Measurements from ENCODE around the gene MAP1S. TPM values are rescaled to one million over a fixed set of nuclear protein-coding genes. Genes with fewer than 3 reads are reported as not detected.
A peak's percentile ranks its signal among the peaks of the same experiment; 100 is the strongest.

The MAP1S gene
- polyA plus RNA-seq, 1 donor from 2014 or later, result 5.8 TPM

DNA sequence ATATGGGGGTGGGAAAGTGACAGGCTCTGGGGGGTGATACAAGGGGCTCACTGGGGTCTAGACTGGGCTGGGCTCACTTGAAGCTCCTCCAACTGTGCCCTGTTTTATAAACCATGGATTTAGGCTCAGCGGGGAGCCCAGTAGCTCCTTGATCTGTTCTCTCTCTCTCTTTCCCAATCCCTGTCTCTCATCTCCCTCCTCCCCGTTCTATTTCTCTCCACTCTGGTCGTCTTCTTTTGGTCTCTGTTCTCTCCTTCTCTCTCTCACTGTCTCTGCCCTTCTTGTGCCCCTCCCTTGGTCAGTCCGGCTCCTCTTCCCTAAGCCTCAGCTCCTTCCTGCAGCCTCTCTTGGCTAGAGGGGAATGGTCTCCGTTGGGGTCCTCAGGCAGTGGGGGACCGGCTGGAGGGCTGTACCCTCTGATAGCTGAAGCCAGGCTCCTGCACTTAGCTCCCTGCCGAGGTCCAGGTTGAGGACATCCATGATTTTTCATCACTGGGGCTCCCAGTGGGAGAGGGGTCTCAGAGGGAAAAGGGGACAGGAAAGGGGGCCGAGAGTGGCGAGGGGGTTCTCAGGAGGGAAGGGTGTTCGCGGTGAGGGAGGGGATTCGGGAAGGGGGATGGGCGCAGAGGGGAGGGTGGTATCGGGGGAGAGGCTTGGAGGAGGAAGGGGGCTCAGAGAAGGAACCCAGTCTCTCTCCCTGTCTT lies 39.6 kb upstream of the MAP1S start:
- H3K79me2 ChIP-seq (replicated peaks; ENCODE audit: insufficient read depth, low read length), result no peaks in the 10 kb centered on the region
- TF ChIP-seq EZH2 (IDR thresholded peaks at IDR 0.05; ENCODE audit: borderline replicate concordance, insufficient read depth, low read length, poor library complexity, severe bottlenecking) (no peak), TAF1 (IDR thresholded peaks at IDR 0.05; ENCODE audit: low read depth) (no peak), POLR2AphosphoS5 (IDR thresholded peaks at IDR 0.05) (no peak), EP300 (conservative IDR thresholded peaks at IDR 0.05; ENCODE audit: poor library complexity, severe bottlenecking) (no peak), RAD21 (conservative IDR thresholded peaks at IDR 0.05) (no peak), MXI1 (conservative IDR thresholded peaks at IDR 0.05; ENCODE audit: poor library complexity, severe bottlenecking) (no peak)
- H3K4me2 ChIP-seq (ENCODE audit: low read length), result no peak overlapping the region
- H3K36me3 ChIP-seq (ENCODE audit: insufficient read depth, low read length), result no peaks in the 10 kb centered on the region
- H3K9me2 ChIP-seq (ENCODE audit: insufficient read depth, low read length), result no peaks in the 10 kb centered on the region
- H3K9ac ChIP-seq (ENCODE audit: low read length), result peak overlapping the region; percentile 41
- no peak overlapping the region for H3K27ac ChIP-seq (ENCODE audit: low read length)
- H3K4me3 ChIP-seq (ENCODE audit: low read length), result peak overlapping the region; percentile 49
- H3F3A ChIP-seq (ENCODE audit: insufficient read depth, low read length, poor library complexity, severe bottlenecking), result no peaks in the 10 kb centered on the region
- H2AFZ ChIP-seq (ENCODE audit: low read depth, low read length), result no peak overlapping the region
- H3K27me3 ChIP-seq (ENCODE audit: insufficient read depth, low read depth, low read length), result peaks cover 14% of the 10 kb centered on the region
- H3K9me3 ChIP-seq (ENCODE audit: low read length), result no peaks in the 10 kb centered on the region
- no peaks in the 10 kb centered on the region for H4K20me1 ChIP-seq (ENCODE audit: insufficient read depth)

DNA sequence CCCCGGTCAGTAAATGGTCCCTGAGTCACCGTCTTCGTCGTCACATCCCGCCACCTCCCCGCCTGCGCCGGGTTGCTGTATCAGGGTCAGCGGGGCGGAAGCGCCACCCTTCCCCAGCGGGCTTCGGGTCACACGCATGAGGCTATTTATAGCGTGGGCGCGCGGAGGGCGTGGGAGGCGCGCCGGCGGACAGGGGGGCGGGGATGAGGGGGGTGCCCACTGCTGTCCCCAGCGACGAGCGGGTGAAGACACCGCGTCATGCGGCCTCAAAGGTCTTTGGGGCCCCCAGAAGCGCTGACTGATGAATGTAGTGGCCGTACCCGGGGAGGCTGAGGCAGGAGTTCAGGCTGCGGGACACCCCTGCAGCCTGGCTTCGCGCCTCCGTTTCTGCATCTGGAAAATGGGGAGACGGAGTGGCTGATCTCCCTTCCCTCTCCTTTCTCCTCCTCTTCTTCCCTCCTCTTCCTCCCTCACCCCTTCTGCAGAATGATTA lies 39.0 kb upstream of the MAP1S start:
- Histone ChIP-seq H3K9me3 (ENCODE audit: low read length) (no peaks in the 10 kb centered on the region), H3K4me3 (ENCODE audit: low read length) (peak overlapping the region; percentile 49), H3F3A (ENCODE audit: insufficient read depth, low read length, poor library complexity, severe bottlenecking) (no peaks in the 10 kb centered on the region), H3K9ac (ENCODE audit: low read length) (peak overlapping the region; percentile 41), H3K27me3 (ENCODE audit: insufficient read depth, low read depth, low read length) (peaks cover 14% of the 10 kb centered on the region), H3K36me3 (ENCODE audit: insufficient read depth, low read length) (no peaks in the 10 kb centered on the region), H2AFZ (ENCODE audit: low read depth, low read length) (no peak overlapping the region), H3K9me2 (ENCODE audit: insufficient read depth, low read length) (no peaks in the 10 kb centered on the region), H3K4me2 (ENCODE audit: low read length) (no peak overlapping the region), H3K79me2 (replicated peaks; ENCODE audit: insufficient read depth, low read length) (no peaks in the 10 kb centered on the region), H3K27ac (ENCODE audit: low read length) (no peak overlapping the region), H4K20me1 (ENCODE audit: insufficient read depth) (no peaks in the 10 kb centered on the region)
- no peak for TF ChIP-seq EZH2 (IDR thresholded peaks at IDR 0.05; ENCODE audit: borderline replicate concordance, insufficient read depth, low read length, poor library complexity, severe bottlenecking)
- TF ChIP-seq EP300 (conservative IDR thresholded peaks at IDR 0.05; ENCODE audit: poor library complexity, severe bottlenecking), result no peak
- TF ChIP-seq, protein P1, sequence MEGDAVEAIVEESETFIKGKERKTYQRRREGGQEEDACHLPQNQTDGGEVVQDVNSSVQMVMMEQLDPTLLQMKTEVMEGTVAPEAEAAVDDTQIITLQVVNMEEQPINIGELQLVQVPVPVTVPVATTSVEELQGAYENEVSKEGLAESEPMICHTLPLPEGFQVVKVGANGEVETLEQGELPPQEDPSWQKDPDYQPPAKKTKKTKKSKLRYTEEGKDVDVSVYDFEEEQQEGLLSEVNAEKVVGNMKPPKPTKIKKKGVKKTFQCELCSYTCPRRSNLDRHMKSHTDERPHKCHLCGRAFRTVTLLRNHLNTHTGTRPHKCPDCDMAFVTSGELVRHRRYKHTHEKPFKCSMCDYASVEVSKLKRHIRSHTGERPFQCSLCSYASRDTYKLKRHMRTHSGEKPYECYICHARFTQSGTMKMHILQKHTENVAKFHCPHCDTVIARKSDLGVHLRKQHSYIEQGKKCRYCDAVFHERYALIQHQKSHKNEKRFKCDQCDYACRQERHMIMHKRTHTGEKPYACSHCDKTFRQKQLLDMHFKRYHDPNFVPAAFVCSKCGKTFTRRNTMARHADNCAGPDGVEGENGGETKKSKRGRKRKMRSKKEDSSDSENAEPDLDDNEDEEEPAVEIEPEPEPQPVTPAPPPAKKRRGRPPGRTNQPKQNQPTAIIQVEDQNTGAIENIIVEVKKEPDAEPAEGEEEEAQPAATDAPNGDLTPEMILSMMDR (IDR thresholded peaks at IDR 0.05; ENCODE audit: poor library complexity, severe bottlenecking), result no peak
- TF ChIP-seq POLR2AphosphoS5 (IDR thresholded peaks at IDR 0.05), result no peak
- no peak for TF ChIP-seq TAF1 (IDR thresholded peaks at IDR 0.05; ENCODE audit: low read depth)
- no peak for TF ChIP-seq RAD21 (conservative IDR thresholded peaks at IDR 0.05)
- TF ChIP-seq SMC3 (conservative IDR thresholded peaks at IDR 0.05; ENCODE audit: poor library complexity), result no peak
- TF ChIP-seq MXI1 (conservative IDR thresholded peaks at IDR 0.05; ENCODE audit: poor library complexity, severe bottlenecking), result no peak
- TF ChIP-seq, protein P2, sequence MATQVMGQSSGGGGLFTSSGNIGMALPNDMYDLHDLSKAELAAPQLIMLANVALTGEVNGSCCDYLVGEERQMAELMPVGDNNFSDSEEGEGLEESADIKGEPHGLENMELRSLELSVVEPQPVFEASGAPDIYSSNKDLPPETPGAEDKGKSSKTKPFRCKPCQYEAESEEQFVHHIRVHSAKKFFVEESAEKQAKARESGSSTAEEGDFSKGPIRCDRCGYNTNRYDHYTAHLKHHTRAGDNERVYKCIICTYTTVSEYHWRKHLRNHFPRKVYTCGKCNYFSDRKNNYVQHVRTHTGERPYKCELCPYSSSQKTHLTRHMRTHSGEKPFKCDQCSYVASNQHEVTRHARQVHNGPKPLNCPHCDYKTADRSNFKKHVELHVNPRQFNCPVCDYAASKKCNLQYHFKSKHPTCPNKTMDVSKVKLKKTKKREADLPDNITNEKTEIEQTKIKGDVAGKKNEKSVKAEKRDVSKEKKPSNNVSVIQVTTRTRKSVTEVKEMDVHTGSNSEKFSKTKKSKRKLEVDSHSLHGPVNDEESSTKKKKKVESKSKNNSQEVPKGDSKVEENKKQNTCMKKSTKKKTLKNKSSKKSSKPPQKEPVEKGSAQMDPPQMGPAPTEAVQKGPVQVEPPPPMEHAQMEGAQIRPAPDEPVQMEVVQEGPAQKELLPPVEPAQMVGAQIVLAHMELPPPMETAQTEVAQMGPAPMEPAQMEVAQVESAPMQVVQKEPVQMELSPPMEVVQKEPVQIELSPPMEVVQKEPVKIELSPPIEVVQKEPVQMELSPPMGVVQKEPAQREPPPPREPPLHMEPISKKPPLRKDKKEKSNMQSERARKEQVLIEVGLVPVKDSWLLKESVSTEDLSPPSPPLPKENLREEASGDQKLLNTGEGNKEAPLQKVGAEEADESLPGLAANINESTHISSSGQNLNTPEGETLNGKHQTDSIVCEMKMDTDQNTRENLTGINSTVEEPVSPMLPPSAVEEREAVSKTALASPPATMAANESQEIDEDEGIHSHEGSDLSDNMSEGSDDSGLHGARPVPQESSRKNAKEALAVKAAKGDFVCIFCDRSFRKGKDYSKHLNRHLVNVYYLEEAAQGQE (IDR thresholded peaks at IDR 0.05; ENCODE audit: borderline replicate concordance), result no peak
